HepG2 (cell line): Measurements from ENCODE around the gene PRSS16. TPM values are rescaled to one million over a fixed set of nuclear protein-coding genes. Genes with fewer than 3 reads are reported as not detected.

Source experiments
- ATAC-seq: fragments of 200-7000 bp; cut with Tn5 transposase; 3 replicates; pipeline ENCODE4 v1.9.1; 2020; ENCODE audit warnings: mild to moderate bottlenecking, moderate library complexity
- BruUV-seq: library from RNA; stranded (reverse); fragments of 400-500 nt; replicated peaks from 2 replicates; lab custom pipeline; 2021; lab: Mats Ljungman, UMichigan
- CTCF ChIA-PET: fragments of 300-600 bp; formaldehyde crosslinking; extraction: SDS; loops from one replicate; lab custom pipeline; 2021; ENCODE audit warnings: low total read pairs, inconsistent platforms, low intra/inter-chr PET ratio; lab: Yijun Ruan, JAX
- POLR2A ChIA-PET: fragments of 350-600 bp; sonication (Branson Sonifier 250); formaldehyde crosslinking; loops from one replicate; lab custom pipeline; 2020; ENCODE audit warnings: antibody characterized with exemption, inconsistent platforms; lab: Yijun Ruan, JAX
- DNase-seq: peaks from one replicate; pipeline ENCODE4 v3.0.0-alpha.2; 2015; ENCODE audit warnings: low spot score
- FAIRE-seq: peaks from 3 replicates; lab custom pipeline; 2011; peaks lifted over from hg19 to GRCh38; lab: Jason Lieb, UNC
- H2AFZ ChIP-seq: one replicate; pipeline ENCODE4 v1.6.1; 2011; ENCODE audit warnings: low read length, inconsistent platforms
- H3K27ac ChIP-seq: fragments of 300-600 bp; 3 replicates; pipeline ENCODE4 v1.8.0; 2011; ENCODE audit warnings: mixed run types, mild to moderate bottlenecking, mixed read lengths, low read length, inconsistent platforms; ENCODE audit not compliant: insufficient read depth; ENCODE audit errors: extremely low read length
- H3K27me3 ChIP-seq, 2 experiments: fragments of 200-600 bp in 1 of 2; 2 replicates in 1 of 2; 3 replicates in 1 of 2; pipeline versions ENCODE4 v1.6.0 to v1.8.0; 2011; ENCODE audit warnings: low read length in 2 of 2, mild to moderate bottlenecking in 2 of 2, moderate library complexity in 2 of 2, inconsistent platforms in 1 of 2; ENCODE audit not compliant: insufficient read depth in 2 of 2, control insufficient read depth in 1 of 2
- H3K36me3 ChIP-seq, 2 experiments: fragments of 200-600 bp in 1 of 2; replicated peaks in 1 of 2; 2 replicates in 1 of 2; 3 replicates in 1 of 2; pipeline versions ENCODE4 v1.5.1 to v1.8.0; 2011; ENCODE audit warnings: low read length in 2 of 2, inconsistent platforms in 1 of 2; ENCODE audit not compliant: insufficient read depth in 2 of 2, control insufficient read depth in 1 of 2
- H3K4me1 ChIP-seq: 2 replicates; pipeline ENCODE4 v1.5.1; 2012; ENCODE audit warnings: low read length, inconsistent platforms; ENCODE audit not compliant: insufficient read depth
- H3K4me2 ChIP-seq: 2 replicates; pipeline ENCODE4 v1.6.0; 2011; ENCODE audit warnings: low read depth, low read length, inconsistent platforms
- H3K4me3 ChIP-seq, 3 experiments: fragments of 200-600 bp in 1 of 3; sonication (generic), shearing (Covaris generic) in 1 of 3; replicated peaks in 1 of 3; 2 replicates each; pipeline ENCODE4 v1.5.1; 2011 to 2016; ENCODE audit warnings: low read length in 3 of 3, inconsistent platforms in 2 of 3, low read depth in 2 of 3, mild to moderate bottlenecking in 2 of 3, control low read depth in 1 of 3, mixed read lengths in 1 of 3; ENCODE audit not compliant: insufficient read depth in 1 of 3
- H3K79me2 ChIP-seq: one replicate; pipeline ENCODE4 v1.6.1; 2011; ENCODE audit warnings: low read length, inconsistent platforms; ENCODE audit not compliant: insufficient read depth
- H3K9ac ChIP-seq: 2 replicates; pipeline ENCODE4 v1.6.0; 2011; ENCODE audit warnings: mild to moderate bottlenecking, low read depth, low read length, inconsistent platforms; ENCODE audit not compliant: insufficient read depth
- H3K9me3 ChIP-seq: 2 replicates; pipeline ENCODE4 v1.5.1; 2012; ENCODE audit warnings: mild to moderate bottlenecking, low read length
- H4K20me1 ChIP-seq: 2 replicates; pipeline ENCODE4 v1.6.0; 2011; ENCODE audit warnings: inconsistent platforms, mild to moderate bottlenecking, low read length, moderate library complexity; ENCODE audit not compliant: insufficient read depth
- EP300 ChIP-seq, 3 experiments: sonication (generic) in 1 of 3; formaldehyde crosslinking in 1 of 3; IDR thresholded peaks; 2 replicates each; pipeline versions ENCODE4 v1.5.1 to v1.6.1; 2011 to 2020; ENCODE audit warnings: low read depth in 2 of 3, low read length in 2 of 3, borderline replicate concordance in 1 of 3, improper control_type of control experiment in 1 of 3, mild to moderate bottlenecking in 1 of 3, missing genetic modification reagents in 1 of 3, moderate library complexity in 1 of 3
- HNF4G ChIP-seq, 2 experiments: sonication (generic) in 1 of 2; formaldehyde crosslinking in 1 of 2; IDR thresholded peaks; 2 replicates each; pipeline versions ENCODE4 v1.4.0 to v1.6.1; 2011 to 2020; ENCODE audit warnings: borderline replicate concordance in 2 of 2, low read depth in 2 of 2, mild to moderate bottlenecking in 2 of 2, low read length in 1 of 2, missing genetic modification reagents in 1 of 2, moderate library complexity in 1 of 2
- HNRNPH1 ChIP-seq: fragments of 200-400 bp; formaldehyde crosslinking; optimal IDR thresholded peaks from 2 replicates; pipeline ENCODE3; 2017; ENCODE audit warnings: mild to moderate bottlenecking, low read depth, low read length
- IRF2 ChIP-seq: IDR thresholded peaks from 2 replicates; pipeline ENCODE4 v1.6.1; 2018; ENCODE audit warnings: missing genetic modification reagents, missing compliant biosample characterization
- MIXL1 ChIP-seq: IDR thresholded peaks from 2 replicates; pipeline ENCODE4 v1.6.1; 2016
- RCOR2 ChIP-seq: IDR thresholded peaks from 2 replicates; pipeline ENCODE4 v1.6.1; 2016; ENCODE audit warnings: missing biosample characterization, missing genetic modification reagents
- STAT5B ChIP-seq: sonication (generic); formaldehyde crosslinking; IDR thresholded peaks from 2 replicates; pipeline ENCODE4 v1.4.0; 2020; ENCODE audit warnings: missing genetic modification reagents
- TARDBP ChIP-seq: sonication (generic); formaldehyde crosslinking; IDR thresholded peaks from 2 replicates; pipeline ENCODE4 v1.8.0; 2022; ENCODE audit warnings: mild to moderate bottlenecking, missing genetic modification reagents
- ZFX ChIP-seq: sonication (generic); formaldehyde crosslinking; IDR thresholded peaks from 2 replicates; pipeline ENCODE4 v1.4.0; 2020; ENCODE audit warnings: mild to moderate bottlenecking, low read depth, missing genetic modification reagents, moderate library complexity
- ZNF124 ChIP-seq: sonication (generic); formaldehyde crosslinking; IDR thresholded peaks from 2 replicates; pipeline ENCODE4 v1.4.0; 2020; ENCODE audit warnings: missing genetic modification reagents
- ZNF276 ChIP-seq: sonication (generic); formaldehyde crosslinking; IDR thresholded peaks from 2 replicates; pipeline ENCODE4 v1.4.0; 2020; ENCODE audit warnings: mild to moderate bottlenecking, low read depth, missing genetic modification reagents
- ZNF678 ChIP-seq: sonication (generic); formaldehyde crosslinking; IDR thresholded peaks from 2 replicates; pipeline ENCODE4 v1.4.0; 2020; ENCODE audit warnings: mild to moderate bottlenecking, missing genetic modification reagents
- ZNF704 ChIP-seq: sonication (generic); formaldehyde crosslinking; IDR thresholded peaks from 2 replicates; pipeline ENCODE4 v1.8.1; 2023; ENCODE audit warnings: mild to moderate bottlenecking, inconsistent platforms, moderate library complexity, missing genetic modification reagents, borderline replicate concordance
- ZNF720 ChIP-seq: sonication (generic); formaldehyde crosslinking; IDR thresholded peaks from 2 replicates; pipeline ENCODE4 v1.4.0; 2020; ENCODE audit warnings: missing genetic modification reagents
- WGBS: methylation state at CpG from one replicate; pipeline ENCODE4 v1.1.6; 2017; ENCODE audit warnings: low lambda C conversion rate; 5-methylcytosine and 5-hydroxymethylcytosine counted together
- in situ Hi-C: cut with HindIII; loops from 2 replicates; pipeline ENCODE4 v1.10.0; 2017; ENCODE audit warnings: low pct_unique_long_range_greater_than_20kb; ENCODE audit not compliant: extremely low pct_ligation_motif_present
- intact Hi-C: fragments of 100-400 bp; cut with micrococcal nuclease; formaldehyde crosslinking; loops from one replicate; pipeline ENCODE4 v1.10.0; 2022; ENCODE audit not compliant: unreplicated experiment
- polyA plus RNA-seq, 8 experiments: library from polyadenylated mRNA; depleted of rRNA in 3 of 8; stranded (reverse) in 7 of 8; unstranded in 1 of 8; fragments of >200 nt; fragmentation: Illumina TruSeq in 4 of 8; extraction: Trizol in 4 of 8; gene quantifications; 2 replicates each; pipeline versions ENCODE4 v1.2.1 to v1.2.3, GENCODE V29; 2011 to 2016; ENCODE audit warnings: low read depth in 4 of 8, missing spikeins in 1 of 8, mixed read lengths in 1 of 8; ENCODE audit not compliant: insufficient read depth in 1 of 8
- total RNA-seq, 5 experiments: library from RNA; depleted of rRNA; stranded (reverse); fragments of >200 nt; fragmentation: Illumina TruSeq; extraction: Trizol; gene quantifications; 2 replicates each; pipeline ENCODE4 v1.2.3, GENCODE V29; 2016; ENCODE audit warnings: low read depth in 1 of 5
- TF ChIP-seq, protein P1 (sequence below): sonication (generic); formaldehyde crosslinking; IDR thresholded peaks from 2 replicates; pipeline ENCODE4 v1.5.0; 2020; ENCODE audit warnings: mild to moderate bottlenecking, missing genetic modification reagents

Gene PRSS16
- total and polyA plus RNA-seq, 2 of the 13 experiments (the other 11 are each of a cell fraction or from before 2014, with no cell fraction given): not detected

- BruUV-seq: no TSS peak
- Histone ChIP-seq H3K36me3 (no peaks in the 10 kb centered on the region), H3K27ac (no peak overlapping the region), H3K79me2 (no peaks in the 10 kb centered on the region), H2AFZ (no peak overlapping the region), H3K27me3 (no peaks in the 10 kb centered on the region), H3K9ac (no peak overlapping the region), H4K20me1 (no peaks in the 10 kb centered on the region), H3K4me1 (peaks cover 31% of the 10 kb centered on the region), H3K4me3 (no peak overlapping the region; a peak in 1 of 6 replicates), H3K4me2 (peak overlapping the region; percentile 58), H3K9me3 (0 out of 2 replicates have a peak, but pooled peaks cover 7% of the 10 kb centered on the region)
- ATAC-seq (peak; percentile 19; the same call in 2 of the 3 replicates), FAIRE-seq (no peak), DNase-seq (no peak)
- ChIA-PET POLR2A (no interaction called here), CTCF (no interaction called here)
- 51% methylated on average over 41 of the region's 41 CpGs for WGBS
- intact Hi-C loops: no loop called here
- in situ Hi-C loops: no loop called here
- TF ChIP-seq ZNF720 (CRISPR knock-in tag) (no peak), HNRNPH1 (no peak), TARDBP (CRISPR knock-in tag) (no peak), HNF4G (IDR thresholded peaks at IDR 0.05; ENCODE audit: borderline replicate concordance, low read depth, low read length) (no peak), HNF4G (CRISPR knock-in tag; IDR thresholded peaks at IDR 0.05; ENCODE audit: borderline replicate concordance, low read depth) (no peak), IRF2 (CRISPR knock-in tag) (no peak), ZNF276 (no peak), ZNF124 (CRISPR knock-in tag) (no peak), MIXL1 (no peak), ZFX (CRISPR knock-in tag) (no peak), ZNF704 (CRISPR knock-in tag) (no peak), ZNF678 (CRISPR knock-in tag) (no peak), RCOR2 (CRISPR knock-in tag) (no peak), EP300 (IDR thresholded peaks at IDR 0.05; ENCODE audit: low read depth in 2 of 2, low read length in 2 of 2) (no peak), EP300 (CRISPR knock-in tag; IDR thresholded peaks at IDR 0.05; ENCODE audit: borderline replicate concordance) (no peak), STAT5B (CRISPR knock-in tag) (no peak)
- TF ChIP-seq, protein P1, sequence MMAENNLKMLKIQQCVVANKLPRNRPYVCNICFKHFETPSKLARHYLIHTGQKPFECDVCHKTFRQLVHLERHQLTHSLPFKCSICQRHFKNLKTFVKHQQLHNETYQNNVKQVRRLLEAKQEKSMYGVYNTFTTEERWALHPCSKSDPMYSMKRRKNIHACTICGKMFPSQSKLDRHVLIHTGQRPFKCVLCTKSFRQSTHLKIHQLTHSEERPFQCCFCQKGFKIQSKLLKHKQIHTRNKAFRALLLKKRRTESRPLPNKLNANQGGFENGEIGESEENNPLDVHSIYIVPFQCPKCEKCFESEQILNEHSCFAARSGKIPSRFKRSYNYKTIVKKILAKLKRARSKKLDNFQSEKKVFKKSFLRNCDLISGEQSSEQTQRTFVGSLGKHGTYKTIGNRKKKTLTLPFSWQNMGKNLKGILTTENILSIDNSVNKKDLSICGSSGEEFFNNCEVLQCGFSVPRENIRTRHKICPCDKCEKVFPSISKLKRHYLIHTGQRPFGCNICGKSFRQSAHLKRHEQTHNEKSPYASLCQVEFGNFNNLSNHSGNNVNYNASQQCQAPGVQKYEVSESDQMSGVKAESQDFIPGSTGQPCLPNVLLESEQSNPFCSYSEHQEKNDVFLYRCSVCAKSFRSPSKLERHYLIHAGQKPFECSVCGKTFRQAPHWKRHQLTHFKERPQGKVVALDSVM (CRISPR knock-in tag): no peak
Measured at GRCh38 chr6:27238010-27238983, 9.2 kb upstream of the PRSS16 start.
